Natural killer cell treated with Interleukin-12 subunit alpha and Interleukin-12 subunit beta and Interleukin-15 and Interleukin-18, amount 100 ng/mL, for 72 hours (primary cell): ENCODE data around the gene PLBD2. TPM values are rescaled to one million over a fixed set of nuclear protein-coding genes. Genes with fewer than 3 reads are reported as not detected.

Experiments
- ATAC-seq, 2 donors: fragments of 150-1000 bp; cut with Tn5 transposase in 1 of 2; sonication (Bioruptor Pico), chemical (Tn5 transposase) in 1 of 2; 2 replicates each; pipeline ENCODE4 v1.10.0; 2021
- DNase-seq: peaks from one replicate; pipeline ENCODE4 v3.0.0; 2022; ENCODE audit warnings: low spot score
- H3K27ac Mint-ChIP-seq, 2 donors: 1 replicate in 1 of 2; 2 replicates in 1 of 2; pipeline ENCODE4 v1.8.0; 2022; ENCODE audit warnings: mixed read lengths in 2 of 2, mild to moderate bottlenecking in 1 of 2, moderate library complexity in 1 of 2
- H3K27me3 Mint-ChIP-seq, 2 donors: 1 replicate in 1 of 2; 2 replicates in 1 of 2; pipeline ENCODE4 v1.8.0; 2022; ENCODE audit warnings: mixed read lengths in 2 of 2
- H3K36me3 Mint-ChIP-seq: one replicate; pipeline ENCODE4 v1.8.0; 2022; ENCODE audit warnings: mixed read lengths
- H3K4me1 Mint-ChIP-seq, 2 donors: 1 replicate in 1 of 2; 2 replicates in 1 of 2; pipeline ENCODE4 v1.8.0; 2022; ENCODE audit warnings: low read depth in 2 of 2, mixed read lengths in 2 of 2, mild to moderate bottlenecking in 1 of 2
- H3K4me3 Mint-ChIP-seq: one replicate; pipeline ENCODE4 v1.8.0; 2022; ENCODE audit warnings: mixed read lengths
- H3K9me3 Mint-ChIP-seq: 2 replicates; pipeline ENCODE4 v1.8.0; 2022; ENCODE audit warnings: mixed read lengths
- total RNA-seq, 2 donors: library from RNA; stranded (reverse); gene quantifications; one replicate each; pipeline ENCODE4 v1.2.3, GENCODE V29; 2022

Gene PLBD2
- total RNA-seq, 2 donors from 2014 or later = 23.2 to 26.8 TPM

DNA sequence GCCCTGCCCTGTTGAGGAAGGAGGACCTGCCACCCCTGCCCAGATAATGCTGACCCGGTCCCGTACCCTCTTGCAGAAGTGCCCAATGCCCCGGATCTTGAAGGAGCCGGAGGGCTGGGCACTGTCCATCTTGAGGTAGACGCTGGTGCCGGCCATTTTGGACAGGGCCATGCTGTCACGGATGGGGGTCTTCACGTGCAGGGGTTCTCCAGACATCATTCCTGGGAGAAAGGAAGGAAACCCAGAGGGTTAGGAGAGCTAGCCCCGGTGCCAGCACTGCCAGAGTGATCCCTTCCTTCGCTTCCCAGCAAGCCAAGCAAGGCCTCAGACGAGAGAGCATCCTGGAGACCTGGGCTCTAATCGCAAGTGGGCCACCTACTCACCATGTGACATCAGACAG is 41.1 kb downstream of the PLBD2 start:
- no peaks in the 10 kb centered on the region for H3K9me3 Mint-ChIP-seq
- no peak for DNase-seq
- no peaks in the 10 kb centered on the region for H3K36me3 Mint-ChIP-seq
- ATAC-seq = no peak
- no peak overlapping the region for H3K27ac Mint-ChIP-seq
- H3K27me3 Mint-ChIP-seq = peaks cover 8 to 9% of the 10 kb centered on the region in 2 donors
- H3K4me3 Mint-ChIP-seq = no peak overlapping the region
- H3K4me1 Mint-ChIP-seq = no peaks in the 10 kb centered on the region

DNA sequence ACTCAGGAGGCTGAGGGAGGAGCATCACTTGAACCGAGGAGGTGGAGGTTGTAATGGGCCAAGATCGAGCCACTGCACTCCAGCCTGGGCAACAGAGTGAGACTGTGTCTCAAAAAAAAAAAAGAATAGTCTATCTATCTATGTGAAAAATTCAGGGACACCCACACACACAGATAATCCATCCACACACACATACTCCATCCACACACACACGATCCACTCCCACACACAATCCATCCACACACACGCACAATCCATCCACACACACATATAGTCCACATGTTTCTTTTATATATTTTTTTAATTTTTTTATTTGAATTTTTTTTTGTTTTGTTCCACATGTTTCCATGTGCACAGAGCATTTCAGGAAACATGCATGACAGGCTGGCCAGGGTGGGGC is 42.0 kb downstream of the PLBD2 start:
- H3K36me3 Mint-ChIP-seq = no peaks in the 10 kb centered on the region
- no peak overlapping the region for H3K27ac Mint-ChIP-seq
- H3K4me1 Mint-ChIP-seq = no peaks in the 10 kb centered on the region
- H3K9me3 Mint-ChIP-seq = no peaks in the 10 kb centered on the region
- no peak overlapping the region for H3K4me3 Mint-ChIP-seq
- ATAC-seq (no peak), DNase-seq (no peak)
- peaks cover 8 to 11% of the 10 kb centered on the region in 2 donors for H3K27me3 Mint-ChIP-seq

DNA sequence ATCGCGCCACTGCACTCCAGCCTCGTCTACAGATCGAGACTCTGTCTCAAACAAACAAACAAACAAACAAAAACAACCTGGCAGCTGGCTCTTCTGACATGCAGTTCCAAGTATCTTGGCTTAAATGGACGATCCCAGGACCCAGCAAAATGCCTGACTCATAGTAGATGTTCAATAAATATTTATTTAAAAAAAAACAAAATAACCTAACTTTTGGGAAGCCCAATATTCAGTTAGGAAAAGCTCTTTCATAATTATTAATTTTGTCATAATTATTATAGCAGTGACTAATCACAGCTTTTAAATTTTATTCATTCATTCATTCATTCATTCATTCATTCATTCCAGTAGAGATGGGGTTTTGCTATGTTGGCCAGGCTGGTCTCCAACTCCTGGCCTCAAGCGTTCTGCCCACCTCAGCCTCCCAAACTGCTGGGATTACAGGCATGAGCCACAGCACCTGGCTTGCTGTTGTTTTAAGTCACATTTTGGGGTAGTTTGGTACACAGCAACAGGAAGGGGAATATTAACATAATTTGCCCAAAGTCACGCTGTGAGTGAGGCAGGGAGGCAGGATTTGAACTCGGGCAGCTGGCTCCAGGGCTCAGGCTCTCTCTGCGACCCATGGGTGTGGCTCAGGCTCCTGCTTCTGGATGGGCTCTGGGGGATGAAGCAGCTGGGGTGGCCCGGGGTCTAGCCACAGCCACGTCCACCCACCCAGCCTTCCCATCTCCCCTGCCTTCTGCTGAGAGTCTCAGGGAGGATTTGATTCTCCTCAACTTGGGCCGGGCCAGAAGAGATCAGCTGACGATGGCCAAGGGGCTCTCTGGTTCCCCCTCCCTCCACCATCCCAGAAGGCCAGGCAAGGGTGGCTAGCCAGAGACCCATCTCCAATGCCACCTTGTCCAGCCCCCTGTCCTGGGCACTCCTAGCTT is 42.9 kb downstream of the PLBD2 start:
- Mint-ChIP-seq H3K4me3 (no peak overlapping the region), H3K9me3 (no peaks in the 10 kb centered on the region), H3K27me3 (peaks cover 8 to 11% of the 10 kb centered on the region in 2 donors), H3K4me1 (no peaks in the 10 kb centered on the region), H3K36me3 (no peaks in the 10 kb centered on the region), H3K27ac (no peak overlapping the region)
- DNase-seq = no peak
- ATAC-seq = no peak

DNA sequence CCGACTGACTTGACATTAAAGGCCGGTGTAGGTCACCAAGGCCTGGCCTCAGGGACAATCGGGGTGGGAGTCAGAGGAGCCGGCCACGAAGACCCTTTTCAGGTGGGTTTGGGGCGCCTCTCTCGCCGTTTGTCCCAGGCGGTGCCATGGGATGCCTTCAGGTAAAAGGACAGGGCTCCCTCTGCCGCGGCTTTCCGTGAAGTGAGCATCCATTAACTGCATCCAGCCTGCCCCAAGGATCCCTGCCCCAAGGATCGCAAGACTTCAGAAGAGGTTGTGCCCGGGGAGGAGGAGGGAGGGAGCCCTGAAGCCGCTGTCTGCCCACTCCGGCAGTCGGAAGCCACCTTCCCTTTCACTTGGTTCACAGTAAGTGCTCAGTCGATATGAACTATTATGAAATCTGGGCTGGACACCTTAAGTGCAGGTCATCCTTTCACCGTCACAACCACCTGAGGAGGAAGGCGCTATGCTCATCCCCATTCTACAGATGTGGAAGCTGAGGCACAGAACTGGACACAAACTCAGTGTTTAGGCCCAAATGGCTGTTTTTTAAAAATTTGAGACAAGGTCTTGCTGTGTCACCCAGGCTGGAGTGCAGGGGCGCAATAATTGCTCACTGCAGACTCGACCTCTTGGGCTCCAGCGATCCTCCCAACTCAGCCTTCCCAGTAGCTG is 44.3 kb downstream of the PLBD2 start:
- Mint-ChIP-seq H3K27me3 (peaks cover 8% of the 10 kb centered on the region in 2 donors), H3K9me3 (no peaks in the 10 kb centered on the region), H3K36me3 (no peaks in the 10 kb centered on the region), H3K27ac (no peak overlapping the region), H3K4me3 (no peak overlapping the region), H3K4me1 (no peaks in the 10 kb centered on the region)
- no peak for DNase-seq
- ATAC-seq = no peak

DNA sequence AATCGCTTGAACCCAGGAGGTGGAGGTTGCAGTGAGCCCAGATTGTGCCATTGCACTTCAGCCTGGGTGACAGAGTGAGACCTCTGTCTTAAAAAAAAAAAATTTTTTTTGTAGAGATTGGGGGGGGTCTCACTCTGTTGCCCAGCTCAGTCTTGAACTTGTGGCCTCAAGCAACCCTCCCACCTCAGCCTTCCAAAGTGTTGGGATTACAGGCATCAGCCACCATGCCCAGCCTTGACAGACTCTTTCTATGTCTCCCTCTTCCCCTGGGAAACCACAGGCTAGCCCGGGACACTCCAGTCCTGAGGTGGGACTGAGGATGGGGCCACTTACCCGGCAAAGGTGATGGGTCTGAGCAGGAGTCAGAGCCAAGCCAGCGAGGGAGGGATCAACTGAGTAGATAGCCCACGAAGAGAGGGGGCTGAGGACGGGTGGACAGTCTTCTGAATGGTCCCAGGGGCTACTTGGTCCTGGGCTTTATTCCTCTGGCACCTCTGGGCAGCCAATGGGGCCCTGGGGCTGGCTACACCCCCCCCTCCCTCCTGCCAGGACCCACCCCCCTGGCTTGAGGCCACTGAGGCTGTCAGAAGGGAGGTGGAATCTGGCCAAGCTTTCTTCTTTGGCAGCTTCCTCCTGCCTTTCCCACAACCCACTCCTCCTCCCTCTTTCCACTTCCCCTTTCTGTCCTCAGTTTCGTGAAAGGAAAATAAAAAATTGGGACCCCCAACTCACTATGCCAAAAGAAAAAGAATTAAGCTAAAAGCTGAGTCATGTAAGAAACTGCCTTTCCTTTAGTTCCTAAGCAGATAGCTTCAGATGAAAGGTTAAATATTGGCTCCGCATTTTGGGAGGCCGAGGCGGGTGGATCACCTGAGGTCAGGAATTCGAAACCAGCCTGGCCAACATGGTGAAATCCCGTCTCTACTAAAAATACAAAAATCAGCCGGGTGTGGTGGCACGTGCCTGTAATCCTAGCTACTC is 45.3 kb downstream of the PLBD2 start, which contains the start of gene SDS:
Gene SDS, minus strand, starts transcription at position 453 of the 981 bp plus-strand sequence. CDS start 4,179 bp downstream, outside the sequence.
- no peaks in the 10 kb centered on the region for H3K4me1 Mint-ChIP-seq
- ATAC-seq = peak in 1 of 2 donors; percentile 31
- H3K4me3 Mint-ChIP-seq = no peak within 1 kb of the TSS
- no peaks in the 10 kb centered on the region for H3K9me3 Mint-ChIP-seq
- DNase-seq = no peak
- H3K27me3 Mint-ChIP-seq = peaks cover 7 to 8% of the 10 kb centered on the region in 2 donors
- no peaks in the 10 kb centered on the region for H3K36me3 Mint-ChIP-seq
- no peak within 1 kb of the TSS for H3K27ac Mint-ChIP-seq

DNA sequence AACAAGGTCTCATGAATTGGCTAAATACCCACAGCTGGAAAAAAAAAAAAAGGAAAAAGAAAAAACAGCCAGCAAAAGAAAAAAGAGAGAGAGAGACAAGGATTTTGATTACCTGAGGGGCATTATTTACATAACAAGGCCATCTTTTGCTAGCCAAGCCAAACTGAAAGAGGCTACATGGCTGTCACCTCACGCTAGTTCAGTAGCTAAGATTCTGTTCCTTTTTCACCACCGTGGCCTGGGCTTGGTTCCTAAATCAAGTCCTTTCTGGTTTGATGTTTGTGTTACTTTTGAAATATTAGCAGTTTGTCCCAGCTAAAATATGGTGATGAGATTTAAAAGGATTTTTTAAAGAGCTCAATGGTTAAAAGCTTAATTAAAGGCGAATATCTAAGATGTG is 47.3 kb downstream of the PLBD2 start:
- ATAC-seq = no peak
- Mint-ChIP-seq H3K4me3 (no peak overlapping the region), H3K27ac (no peak overlapping the region), H3K27me3 (peaks cover 7 to 9% of the 10 kb centered on the region in 2 donors), H3K9me3 (no peaks in the 10 kb centered on the region), H3K36me3 (no peaks in the 10 kb centered on the region), H3K4me1 (no peaks in the 10 kb centered on the region)
- DNase-seq = no peak

DNA sequence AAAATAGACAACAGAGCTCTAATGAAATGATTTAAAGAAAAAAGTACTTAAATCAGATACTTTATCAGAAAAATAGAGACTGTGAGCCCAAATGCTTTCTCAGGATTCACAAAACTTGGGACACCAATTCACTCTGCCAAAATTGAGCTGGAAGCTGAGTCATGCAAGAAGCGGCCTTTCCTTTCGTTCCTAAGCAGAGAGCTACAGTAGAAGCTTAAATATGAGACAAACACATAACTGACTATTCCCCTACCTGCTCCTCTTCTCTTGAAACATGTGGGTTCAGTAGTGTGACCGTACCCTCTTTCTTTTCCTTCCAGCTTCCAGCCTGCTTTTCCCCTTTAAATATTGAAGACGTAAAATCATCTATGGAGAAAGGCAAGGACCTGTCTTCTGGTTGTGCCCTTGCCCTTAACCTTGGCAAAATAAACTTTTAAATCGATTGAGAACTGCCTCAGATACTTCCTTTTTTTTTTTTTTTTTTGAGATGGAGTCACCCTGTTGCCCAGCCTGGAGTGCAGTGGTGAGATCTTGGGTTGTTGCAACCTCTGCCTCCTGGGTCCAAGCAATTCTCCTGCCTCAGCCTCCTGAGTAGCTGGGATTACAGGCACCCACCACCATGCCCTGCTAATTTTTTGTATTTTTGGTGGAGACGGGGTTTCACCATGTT is 49.7 kb downstream of the PLBD2 start:
- H3K4me3 Mint-ChIP-seq = no peak overlapping the region
- H3K4me1 Mint-ChIP-seq = no peaks in the 10 kb centered on the region
- H3K36me3 Mint-ChIP-seq = no peaks in the 10 kb centered on the region
- DNase-seq (no peak), ATAC-seq (no peak)
- H3K27ac Mint-ChIP-seq = no peak overlapping the region
- H3K27me3 Mint-ChIP-seq = peaks cover 7% of the 10 kb centered on the region in 2 donors
- no peaks in the 10 kb centered on the region for H3K9me3 Mint-ChIP-seq

DNA sequence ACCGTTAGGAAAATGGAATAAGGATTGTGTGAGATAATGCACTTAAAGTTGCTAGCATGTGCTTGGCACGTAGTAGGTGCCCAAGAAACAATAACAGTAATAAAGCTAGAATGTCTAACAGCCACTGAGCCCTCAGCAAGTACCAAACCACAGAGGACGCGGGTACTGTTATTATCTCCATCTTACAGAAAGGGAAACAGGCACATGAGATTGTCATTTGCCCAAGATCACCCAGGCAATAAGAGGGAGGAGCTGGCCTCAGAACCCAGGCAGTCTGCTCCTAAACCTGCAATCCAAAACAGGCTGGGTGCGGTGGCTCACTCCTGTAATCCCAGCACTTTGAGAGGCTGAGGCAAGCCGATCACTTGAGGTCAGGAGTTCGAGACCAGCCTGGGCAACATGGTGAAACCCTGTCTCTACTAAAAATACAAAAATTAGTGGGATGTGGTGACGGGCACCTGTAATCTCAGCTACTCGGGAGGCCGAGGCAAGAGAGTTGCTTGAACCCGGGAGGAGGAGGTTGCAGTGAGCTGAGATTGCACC is 50.4 kb downstream of the PLBD2 start:
- ATAC-seq (no peak), DNase-seq (no peak)
- Mint-ChIP-seq H3K4me1 (no peaks in the 10 kb centered on the region), H3K36me3 (no peaks in the 10 kb centered on the region), H3K27ac (no peak overlapping the region), H3K9me3 (no peaks in the 10 kb centered on the region), H3K4me3 (no peak overlapping the region), H3K27me3 (peaks cover 7% of the 10 kb centered on the region in 2 donors)

DNA sequence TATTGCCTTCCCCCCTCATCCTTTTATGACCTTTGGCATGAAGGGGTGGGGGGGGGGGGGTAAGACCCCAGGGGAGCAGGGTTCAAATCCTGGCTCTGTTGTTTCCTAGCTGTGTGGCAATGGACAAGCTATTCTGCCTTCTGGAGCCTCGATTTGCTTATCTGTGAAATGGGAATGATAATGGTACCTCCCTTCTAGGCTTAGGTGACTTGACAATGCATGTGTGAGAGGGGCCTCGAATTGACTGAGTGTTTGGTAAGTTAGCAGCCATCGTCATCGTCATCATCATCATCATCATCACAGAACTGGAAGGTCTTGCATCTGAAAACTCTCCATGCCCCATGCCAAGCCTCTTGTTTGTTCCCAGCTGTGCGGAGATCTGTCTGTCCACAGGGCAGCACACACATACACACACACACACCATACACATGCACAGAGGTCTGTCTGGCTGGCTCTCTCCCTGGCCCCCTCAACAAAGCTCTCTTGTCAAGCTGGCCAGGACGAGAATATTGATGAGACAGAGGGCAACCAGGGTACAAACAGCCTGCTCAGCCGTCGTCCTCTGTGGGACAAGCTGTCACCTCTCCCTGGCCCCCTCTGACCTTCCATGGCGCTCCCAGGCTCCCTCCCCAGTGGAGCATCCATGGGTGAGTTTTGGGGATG is 51.2 kb downstream of the PLBD2 start:
- DNase-seq = no peak
- H3K4me1 Mint-ChIP-seq = no peaks in the 10 kb centered on the region
- H3K4me3 Mint-ChIP-seq = no peak overlapping the region
- peaks cover 4 to 8% of the 10 kb centered on the region in 2 donors for H3K27me3 Mint-ChIP-seq
- H3K9me3 Mint-ChIP-seq = no peaks in the 10 kb centered on the region
- peak; percentile 20 to 26 for ATAC-seq
- no peaks in the 10 kb centered on the region for H3K36me3 Mint-ChIP-seq
- no peak overlapping the region for H3K27ac Mint-ChIP-seq

DNA sequence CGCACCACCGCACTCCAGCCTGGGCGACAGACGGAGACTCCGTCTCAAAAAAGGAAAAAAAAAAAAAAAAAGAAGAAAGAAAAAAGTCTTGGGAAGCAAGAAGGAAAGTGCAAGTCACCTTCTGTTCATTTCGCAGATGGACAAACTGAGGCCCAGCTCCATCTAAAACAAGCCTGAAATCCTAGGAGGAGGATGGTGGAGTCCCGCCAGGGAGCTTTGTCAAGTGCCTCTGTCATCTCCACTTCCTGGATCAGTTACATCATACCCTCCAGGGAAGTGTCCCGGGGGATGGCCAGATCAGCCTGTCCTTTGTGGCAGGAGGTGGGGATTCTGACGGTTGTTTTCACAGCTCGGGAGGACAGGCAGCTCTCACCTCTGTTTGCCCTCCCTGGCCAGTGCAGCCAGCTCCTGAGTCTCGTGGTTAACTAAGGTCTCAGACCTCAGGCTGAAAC is 55.1 kb downstream of the PLBD2 start:
- no peak for DNase-seq
- H3K9me3 Mint-ChIP-seq = no peaks in the 10 kb centered on the region
- H3K4me3 Mint-ChIP-seq = no peak overlapping the region
- no peaks in the 10 kb centered on the region for H3K4me1 Mint-ChIP-seq
- H3K27ac Mint-ChIP-seq = no peak overlapping the region
- ATAC-seq = no peak
- peaks cover 11 to 14% of the 10 kb centered on the region in 2 donors for H3K27me3 Mint-ChIP-seq
- no peaks in the 10 kb centered on the region for H3K36me3 Mint-ChIP-seq

DNA sequence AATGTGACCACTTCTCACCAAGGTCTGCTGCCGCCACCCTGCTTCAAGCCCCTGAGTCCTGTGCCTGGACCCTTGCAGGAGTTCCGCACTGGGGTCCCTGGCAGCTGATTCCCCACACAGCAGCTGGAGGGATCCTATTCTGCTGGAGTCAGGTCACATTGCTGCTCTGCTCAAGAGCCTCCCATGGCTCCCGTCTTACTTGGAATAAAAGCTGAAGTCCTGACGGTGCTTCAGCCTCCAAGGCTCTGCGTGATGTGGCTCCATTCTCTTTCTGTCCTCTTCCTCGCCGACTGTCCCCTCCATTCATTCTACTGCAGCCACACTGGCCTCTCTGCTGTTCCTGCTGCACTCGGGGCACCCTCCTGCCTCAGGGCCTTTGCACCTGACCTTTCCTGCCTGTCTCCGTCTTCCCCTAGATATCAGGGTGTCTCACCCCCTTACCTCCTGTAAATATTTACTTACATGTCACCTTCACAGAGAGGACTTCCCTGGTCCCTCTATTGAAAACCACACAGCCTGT is 56.2 kb downstream of the PLBD2 start:
- peaks cover 11 to 14% of the 10 kb centered on the region in 2 donors for H3K27me3 Mint-ChIP-seq
- no peak overlapping the region for H3K27ac Mint-ChIP-seq
- no peaks in the 10 kb centered on the region for H3K36me3 Mint-ChIP-seq
- no peaks in the 10 kb centered on the region for H3K9me3 Mint-ChIP-seq
- DNase-seq (no peak), ATAC-seq (no peak)
- H3K4me1 Mint-ChIP-seq = no peaks in the 10 kb centered on the region
- no peak overlapping the region for H3K4me3 Mint-ChIP-seq

DNA sequence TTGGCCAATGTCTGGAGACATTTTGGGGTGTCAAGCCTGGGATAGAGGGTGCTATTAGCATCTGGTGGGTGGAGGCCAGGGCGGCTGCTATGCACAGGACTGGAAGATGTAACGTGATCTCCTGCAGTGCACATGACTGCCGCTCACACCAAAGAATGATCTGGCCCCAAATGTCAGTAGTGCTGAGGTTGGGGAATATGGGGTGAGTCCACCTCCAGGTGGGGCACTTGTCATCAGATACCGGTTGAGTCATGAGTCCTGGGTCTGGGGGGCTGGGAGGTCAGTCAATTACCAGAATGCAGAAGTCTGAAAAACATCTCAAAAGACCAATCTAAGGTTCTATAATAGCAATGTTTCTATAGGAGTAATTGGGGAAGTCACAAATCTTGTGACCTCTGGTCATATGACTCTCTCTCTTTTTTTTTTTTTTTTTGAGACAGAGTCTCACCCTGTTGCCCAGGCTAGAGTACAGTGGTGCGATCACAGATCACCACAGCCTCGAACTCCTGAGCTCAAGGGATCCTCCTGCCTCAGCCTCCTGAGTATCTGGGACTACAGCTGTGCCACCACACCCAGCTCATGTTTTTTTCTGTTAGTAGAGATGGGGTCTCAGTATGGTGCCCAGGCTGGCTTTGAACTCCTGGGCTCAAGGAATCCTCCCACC is 57.8 kb downstream of the PLBD2 start:
- DNase-seq (no peak), ATAC-seq (no peak)
- peaks cover 7 to 11% of the 10 kb centered on the region in 2 donors for H3K27me3 Mint-ChIP-seq
- no peak overlapping the region for H3K4me3 Mint-ChIP-seq
- no peaks in the 10 kb centered on the region for H3K36me3 Mint-ChIP-seq
- H3K4me1 Mint-ChIP-seq = no peaks in the 10 kb centered on the region
- H3K27ac Mint-ChIP-seq = no peak overlapping the region
- no peaks in the 10 kb centered on the region for H3K9me3 Mint-ChIP-seq
